ENCODE measurements around the gene SCG5.

Gene SCG5

DNA sequence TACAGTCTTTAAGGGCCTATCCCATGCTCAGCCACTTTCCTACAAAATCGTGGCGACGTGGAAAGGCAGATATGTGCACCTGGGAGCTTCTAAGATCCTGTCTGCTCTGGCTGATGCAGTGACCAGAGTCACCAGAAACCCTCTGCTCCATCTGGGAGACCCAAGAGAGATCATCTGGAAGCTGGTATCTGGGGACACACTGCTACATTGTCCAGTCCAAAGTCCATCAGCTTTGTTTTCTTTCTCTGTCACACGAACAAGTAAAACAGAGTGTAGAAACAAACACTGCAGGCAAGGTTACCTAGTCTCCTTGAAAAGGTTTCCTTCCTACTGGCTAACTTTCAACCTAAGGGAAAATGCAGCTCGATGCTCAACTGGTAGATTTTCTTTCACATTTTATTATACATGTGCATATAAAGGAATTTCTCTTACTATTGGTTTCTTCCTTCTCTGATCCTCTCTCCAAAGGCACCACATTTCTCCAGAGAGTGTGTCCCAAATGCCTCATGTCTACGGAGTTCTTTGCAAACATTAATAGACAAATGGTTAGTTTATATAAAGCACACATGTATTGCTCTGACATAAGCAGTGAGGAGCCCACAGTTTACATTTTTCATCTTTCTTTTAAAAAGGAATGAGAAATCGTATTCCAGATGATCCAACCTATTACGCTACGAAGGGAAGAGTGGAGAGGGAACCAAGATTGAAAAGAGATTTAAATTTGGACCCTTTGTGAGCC, 68.0 kb downstream of the SCG5 start:
- Histone ChIP-seq H3K9me3 (ENCODE audit: control insufficient read depth, insufficient read depth, low read depth, low read length) (no peaks in the 10 kb centered on the region), H3K36me3 (ENCODE audit: control insufficient read depth in 2 of 2, insufficient read depth in 1 of 2, low read length in 2 of 2) (no peaks in the 10 kb centered on the region), H3K27ac (ENCODE audit: extremely low read depth, low read depth, low read length) (no peak overlapping the region), H3K4me3 (ENCODE audit: low read depth, low read length) (no peak overlapping the region), H3K4me1 (ENCODE audit: control insufficient read depth, insufficient read depth, low read length) (no peaks in the 10 kb centered on the region)
- TF ChIP-seq SETDB1 (IDR thresholded peaks at IDR 0.05; ENCODE audit: insufficient read length, low read length) (no peak), ZNF777 (tag by site-specific recombination; IDR thresholded peaks at IDR 0.05; ENCODE audit: borderline replicate concordance) (no peak), ZNF350 (tag by site-specific recombination; IDR thresholded peaks at IDR 0.05) (no peak), ZNF623 (tag by site-specific recombination; IDR thresholded peaks at IDR 0.05) (no peak), ZFP41 (tag by site-specific recombination; IDR thresholded peaks at IDR 0.05; ENCODE audit: borderline replicate concordance) (no peak), IKZF3 (tag by site-specific recombination; IDR thresholded peaks at IDR 0.05) (no peak), ZNF654 (tag by site-specific recombination; IDR thresholded peaks at IDR 0.05; ENCODE audit: low read depth) (no peak), GLI2 (tag by site-specific recombination; IDR thresholded peaks at IDR 0.05; ENCODE audit: borderline replicate concordance, low read depth) (no peak), ZNF624 (tag by site-specific recombination; IDR thresholded peaks at IDR 0.05) (no peak), ZNF670 (tag by site-specific recombination; IDR thresholded peaks at IDR 0.05; ENCODE audit: low read depth) (no peak), ZNF596 (tag by site-specific recombination; IDR thresholded peaks at IDR 0.05) (no peak), GFI1B (tag by site-specific recombination; IDR thresholded peaks at IDR 0.05) (no peak), HOXC10 (CRISPR knock-in tag; IDR thresholded peaks at IDR 0.05) (no peak), ZNF112 (tag by site-specific recombination; IDR thresholded peaks at IDR 0.05) (no peak)
- TF ChIP-seq, protein P1, sequence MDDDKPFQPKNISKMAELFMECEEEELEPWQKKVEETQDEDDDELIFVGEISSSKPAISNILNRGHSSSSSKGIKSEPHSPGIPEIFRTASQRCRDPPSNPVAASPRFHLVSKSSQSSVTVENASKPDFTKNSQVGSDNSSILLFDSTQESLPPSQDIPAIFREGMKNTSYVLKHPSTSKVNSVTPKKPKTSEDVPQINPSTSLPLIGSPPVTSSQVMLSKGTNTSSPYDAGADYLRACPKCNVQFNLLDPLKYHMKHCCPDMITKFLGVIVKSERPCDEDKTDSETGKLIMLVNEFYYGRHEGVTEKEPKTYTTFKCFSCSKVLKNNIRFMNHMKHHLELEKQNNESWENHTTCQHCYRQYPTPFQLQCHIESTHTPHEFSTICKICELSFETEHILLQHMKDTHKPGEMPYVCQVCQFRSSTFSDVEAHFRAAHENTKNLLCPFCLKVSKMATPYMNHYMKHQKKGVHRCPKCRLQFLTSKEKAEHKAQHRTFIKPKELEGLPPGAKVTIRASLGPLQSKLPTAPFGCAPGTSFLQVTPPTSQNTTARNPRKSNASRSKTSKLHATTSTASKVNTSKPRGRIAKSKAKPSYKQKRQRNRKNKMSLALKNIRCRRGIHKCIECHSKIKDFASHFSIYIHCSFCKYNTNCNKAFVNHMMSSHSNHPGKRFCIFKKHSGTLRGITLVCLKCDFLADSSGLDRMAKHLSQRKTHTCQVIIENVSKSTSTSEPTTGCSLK (tag by site-specific recombination; IDR thresholded peaks at IDR 0.05), result no peak
- TF ChIP-seq, protein P2, sequence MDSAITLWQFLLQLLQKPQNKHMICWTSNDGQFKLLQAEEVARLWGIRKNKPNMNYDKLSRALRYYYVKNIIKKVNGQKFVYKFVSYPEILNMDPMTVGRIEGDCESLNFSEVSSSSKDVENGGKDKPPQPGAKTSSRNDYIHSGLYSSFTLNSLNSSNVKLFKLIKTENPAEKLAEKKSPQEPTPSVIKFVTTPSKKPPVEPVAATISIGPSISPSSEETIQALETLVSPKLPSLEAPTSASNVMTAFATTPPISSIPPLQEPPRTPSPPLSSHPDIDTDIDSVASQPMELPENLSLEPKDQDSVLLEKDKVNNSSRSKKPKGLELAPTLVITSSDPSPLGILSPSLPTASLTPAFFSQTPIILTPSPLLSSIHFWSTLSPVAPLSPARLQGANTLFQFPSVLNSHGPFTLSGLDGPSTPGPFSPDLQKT (IDR thresholded peaks at IDR 0.05; ENCODE audit: borderline replicate concordance, low read depth, low read length), result no peak
- TF ChIP-seq, protein P3, sequence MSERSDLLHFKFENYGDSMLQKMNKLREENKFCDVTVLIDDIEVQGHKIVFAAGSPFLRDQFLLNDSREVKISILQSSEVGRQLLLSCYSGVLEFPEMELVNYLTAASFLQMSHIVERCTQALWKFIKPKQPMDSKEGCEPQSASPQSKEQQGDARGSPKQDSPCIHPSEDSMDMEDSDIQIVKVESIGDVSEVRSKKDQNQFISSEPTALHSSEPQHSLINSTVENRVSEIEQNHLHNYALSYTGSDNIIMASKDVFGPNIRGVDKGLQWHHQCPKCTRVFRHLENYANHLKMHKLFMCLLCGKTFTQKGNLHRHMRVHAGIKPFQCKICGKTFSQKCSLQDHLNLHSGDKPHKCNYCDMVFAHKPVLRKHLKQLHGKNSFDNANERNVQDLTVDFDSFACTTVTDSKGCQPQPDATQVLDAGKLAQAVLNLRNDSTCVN (tag by site-specific recombination; optimal IDR thresholded peaks at IDR 0.05), result no peak
- TF ChIP-seq, protein P4, sequence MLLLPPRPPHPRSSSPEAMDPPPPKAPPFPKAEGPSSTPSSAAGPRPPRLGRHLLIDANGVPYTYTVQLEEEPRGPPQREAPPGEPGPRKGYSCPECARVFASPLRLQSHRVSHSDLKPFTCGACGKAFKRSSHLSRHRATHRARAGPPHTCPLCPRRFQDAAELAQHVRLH (tag by site-specific recombination; IDR thresholded peaks at IDR 0.05), result no peak
- TF ChIP-seq, protein P5, sequence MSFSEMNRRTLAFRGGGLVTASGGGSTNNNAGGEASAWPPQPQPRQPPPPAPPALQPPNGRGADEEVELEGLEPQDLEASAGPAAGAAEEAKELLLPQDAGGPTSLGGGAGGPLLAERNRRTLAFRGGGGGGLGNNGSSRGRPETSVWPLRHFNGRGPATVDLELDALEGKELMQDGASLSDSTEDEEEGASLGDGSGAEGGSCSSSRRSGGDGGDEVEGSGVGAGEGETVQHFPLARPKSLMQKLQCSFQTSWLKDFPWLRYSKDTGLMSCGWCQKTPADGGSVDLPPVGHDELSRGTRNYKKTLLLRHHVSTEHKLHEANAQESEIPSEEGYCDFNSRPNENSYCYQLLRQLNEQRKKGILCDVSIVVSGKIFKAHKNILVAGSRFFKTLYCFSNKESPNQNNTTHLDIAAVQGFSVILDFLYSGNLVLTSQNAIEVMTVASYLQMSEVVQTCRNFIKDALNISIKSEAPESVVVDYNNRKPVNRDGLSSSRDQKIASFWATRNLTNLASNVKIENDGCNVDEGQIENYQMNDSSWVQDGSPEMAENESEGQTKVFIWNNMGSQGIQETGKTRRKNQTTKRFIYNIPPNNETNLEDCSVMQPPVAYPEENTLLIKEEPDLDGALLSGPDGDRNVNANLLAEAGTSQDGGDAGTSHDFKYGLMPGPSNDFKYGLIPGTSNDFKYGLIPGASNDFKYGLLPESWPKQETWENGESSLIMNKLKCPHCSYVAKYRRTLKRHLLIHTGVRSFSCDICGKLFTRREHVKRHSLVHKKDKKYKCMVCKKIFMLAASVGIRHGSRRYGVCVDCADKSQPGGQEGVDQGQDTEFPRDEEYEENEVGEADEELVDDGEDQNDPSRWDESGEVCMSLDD (tag by site-specific recombination; IDR thresholded peaks at IDR 0.05), result no peak
- POLR2A ChIA-PET, result no interaction called here
- CTCF ChIA-PET, result interaction anchor here (0.6 to 0.7 kb wide), 2 partner anchors 135 to 288 kb away, joined by 3 read pairs; no protein-coding TSS in a partner anchor
